H1 (cell line): ENCODE measurements around the gene TBC1D9. TPM values are rescaled to one million over a fixed set of nuclear protein-coding genes. Genes with fewer than 3 reads are reported as not detected.

Experiments used
- CTCF ChIA-PET: fragments of 300-600 bp; sonication (Branson Sonifier 250); formaldehyde crosslinking; loops from one replicate; lab custom pipeline; 2021; ENCODE audit not compliant: partially characterized antibody; lab: Charles Lee
- POLR2A ChIA-PET: fragments of 300-600 bp; sonication (Branson Sonifier 250); formaldehyde crosslinking; loops from one replicate; lab custom pipeline; 2021; ENCODE audit warnings: inconsistent platforms; ENCODE audit not compliant: partially characterized antibody; lab: Charles Lee
- DNase-seq, 2 experiments: peaks; one replicate each; pipeline versions ENCODE4 v3.0.0 to v3.0.0-alpha.2; 2010 to 2022; ENCODE audit warnings: low spot score in 2 of 2, low read depth in 1 of 2, mixed read lengths in 1 of 2
- FAIRE-seq: peaks from 2 replicates; lab custom pipeline; 2011; peaks lifted over from hg19 to GRCh38; lab: Jason Lieb, UNC
- H2AFZ ChIP-seq: 2 replicates; pipeline ENCODE4 v1.8.1; 2012; ENCODE audit warnings: low read length, inconsistent platforms
- H2AK5ac ChIP-seq: 2 replicates; pipeline ENCODE4 v1.6.1; 2013; ENCODE audit warnings: low read depth, low read length
- H2BK120ac ChIP-seq: replicated peaks from 2 replicates; pipeline ENCODE3; 2013; ENCODE audit warnings: low read depth, low read length, inconsistent platforms
- H2BK12ac ChIP-seq: 2 replicates; pipeline ENCODE4 v1.6.1; 2013; ENCODE audit warnings: low read depth, low read length
- H2BK15ac ChIP-seq: 2 replicates; pipeline ENCODE4 v1.6.1; 2013; ENCODE audit warnings: low read length
- H2BK20ac ChIP-seq: 2 replicates; pipeline ENCODE4 v1.6.1; 2013; ENCODE audit warnings: low read length
- H2BK5ac ChIP-seq: 2 replicates; pipeline ENCODE4 v1.6.1; 2013; ENCODE audit warnings: low read depth, low read length
- H3K14ac ChIP-seq: 2 replicates; pipeline ENCODE4 v1.6.1; 2013; ENCODE audit warnings: inconsistent platforms; ENCODE audit not compliant: insufficient read length
- H3K18ac ChIP-seq: 2 replicates; pipeline ENCODE4 v1.6.1; 2013; ENCODE audit warnings: low read length; ENCODE audit errors: extremely low read depth
- H3K23ac ChIP-seq: 2 replicates; pipeline ENCODE4 v1.6.1; 2013; ENCODE audit warnings: inconsistent platforms; ENCODE audit not compliant: insufficient read length
- H3K23me2 ChIP-seq: 2 replicates; pipeline ENCODE4 v1.6.1; 2013; ENCODE audit warnings: low read depth, low read length
- H3K27ac ChIP-seq: 2 replicates; pipeline ENCODE4 v1.6.1; 2011; ENCODE audit warnings: low read depth, low read length, inconsistent platforms
- H3K27me3 ChIP-seq, 4 experiments: replicated peaks in 1 of 4; 1 replicate in 1 of 4; 2 replicates in 3 of 4; pipeline versions ENCODE4 v1.6.1 to v1.8.1; 2011 to 2013; ENCODE audit warnings: low read length in 3 of 4, mild to moderate bottlenecking in 3 of 4, inconsistent platforms in 2 of 4, mixed read lengths in 2 of 4, moderate library complexity in 1 of 4; ENCODE audit not compliant: control insufficient read depth in 3 of 4, insufficient read depth in 3 of 4; ENCODE audit errors: extremely low read depth in 1 of 4
- H3K36me3 ChIP-seq, 4 experiments: 2 replicates each; pipeline versions ENCODE4 v1.6.1 to v1.8.1; 2011 to 2013; ENCODE audit warnings: mild to moderate bottlenecking in 4 of 4, low read length in 3 of 4, moderate library complexity in 2 of 4, control low read depth in 1 of 4, inconsistent platforms in 1 of 4; ENCODE audit not compliant: insufficient read depth in 4 of 4, control insufficient read depth in 2 of 4
- H3K4ac ChIP-seq: replicated peaks from 2 replicates; pipeline ENCODE3; 2013; ENCODE audit warnings: low read length, low read depth, mixed read lengths, inconsistent platforms; ENCODE audit not compliant: insufficient read length
- H3K4me1 ChIP-seq, 4 experiments: replicated peaks in 1 of 4; 1 replicate in 1 of 4; 2 replicates in 3 of 4; pipeline versions ENCODE4 v1.6.1 to v1.8.1; 2011 to 2013; ENCODE audit warnings: low read length in 3 of 4, inconsistent platforms in 2 of 4, mixed read lengths in 1 of 4; ENCODE audit not compliant: insufficient read depth in 4 of 4, control insufficient read depth in 3 of 4
- H3K4me2 ChIP-seq, 2 experiments: 2 replicates each; pipeline versions ENCODE4 v1.6.1 to v1.8.1; 2011 to 2013; ENCODE audit warnings: low read depth in 2 of 2, low read length in 2 of 2, control low read depth in 1 of 2, inconsistent platforms in 1 of 2, mild to moderate bottlenecking in 1 of 2; ENCODE audit not compliant: insufficient read depth in 1 of 2
- H3K4me3 ChIP-seq, 4 experiments: fragments of 200-600, 300-600 bp in 1 of 4; sonication (generic), shearing (Covaris generic), sonication (Bioruptor Twin) in 1 of 4; 2 replicates each; pipeline versions ENCODE4 v1.5.1 to v1.8.1; 2011 to 2016; ENCODE audit warnings: low read length in 4 of 4, low read depth in 3 of 4, control low read depth in 2 of 4, inconsistent platforms in 2 of 4, mild to moderate bottlenecking in 2 of 4, mixed read lengths in 1 of 4, moderate library complexity in 1 of 4; ENCODE audit not compliant: insufficient read depth in 2 of 4; ENCODE audit errors: extremely low read depth in 1 of 4
- H3K56ac ChIP-seq: replicated peaks from 2 replicates; pipeline ENCODE3; 2013; ENCODE audit warnings: low read depth, mild to moderate bottlenecking, mixed read lengths, low read length, inconsistent platforms; ENCODE audit not compliant: insufficient read length
- H3K79me1 ChIP-seq: 2 replicates; pipeline ENCODE4 v1.6.1; 2013; ENCODE audit warnings: low read depth, low read length, control low read depth
- H3K79me2 ChIP-seq, 2 experiments: 2 replicates each; pipeline versions ENCODE4 v1.6.1 to v1.8.1; 2012 to 2013; ENCODE audit warnings: low read length in 2 of 2, mild to moderate bottlenecking in 2 of 2, inconsistent platforms in 1 of 2; ENCODE audit not compliant: insufficient read depth in 2 of 2, control insufficient read depth in 1 of 2
- H3K9ac ChIP-seq, 4 experiments: replicated peaks in 1 of 4; 1 replicate in 1 of 4; 2 replicates in 3 of 4; pipeline versions ENCODE4 v1.6.1 to v1.8.1; 2011 to 2013; ENCODE audit warnings: low read depth in 3 of 4, low read length in 3 of 4, control low read depth in 2 of 4, mild to moderate bottlenecking in 2 of 4, moderate library complexity in 2 of 4, inconsistent platforms in 1 of 4; ENCODE audit errors: extremely low read depth in 1 of 4
- H3K9me3 ChIP-seq, 2 experiments: 2 replicates each; pipeline versions ENCODE4 v1.6.1 to v1.8.1; 2012 to 2013; ENCODE audit warnings: mild to moderate bottlenecking in 2 of 2, moderate library complexity in 2 of 2, control low read depth in 1 of 2, inconsistent platforms in 1 of 2, low read depth in 1 of 2, low read length in 1 of 2, mixed read lengths in 1 of 2; ENCODE audit not compliant: insufficient read depth in 2 of 2
- H4K20me1 ChIP-seq, 2 experiments: replicated peaks in 1 of 2; 2 replicates each; pipeline versions ENCODE3 to v1.8.1; 2011 to 2013; ENCODE audit warnings: inconsistent platforms in 2 of 2, low read length in 2 of 2, mild to moderate bottlenecking in 1 of 2; ENCODE audit not compliant: insufficient read depth in 2 of 2, control insufficient read depth in 1 of 2
- H4K5ac ChIP-seq: 2 replicates; pipeline ENCODE4 v1.6.1; 2013; ENCODE audit warnings: low read length, low read depth, mixed read lengths, inconsistent platforms; ENCODE audit not compliant: insufficient read length
- H4K8ac ChIP-seq: 2 replicates; pipeline ENCODE4 v1.8.0; 2013; ENCODE audit warnings: mild to moderate bottlenecking, moderate library complexity, low read length, inconsistent platforms; ENCODE audit not compliant: insufficient read depth; ENCODE audit errors: extremely low read depth
- H4K91ac ChIP-seq: replicated peaks from 2 replicates; pipeline ENCODE3; 2013; ENCODE audit warnings: low read length, mixed read lengths, inconsistent platforms; ENCODE audit not compliant: insufficient read length
- BRCA1 ChIP-seq: IDR thresholded peaks from 2 replicates; pipeline ENCODE4 v1.6.1; 2012; ENCODE audit warnings: low read depth, low read length, improper control_type of control experiment
- CTBP2 ChIP-seq: IDR thresholded peaks from 2 replicates; pipeline ENCODE4 v1.7.0; 2011; ENCODE audit warnings: borderline replicate concordance, mild to moderate bottlenecking, moderate library complexity, mixed read lengths, low read length; ENCODE audit not compliant: insufficient read depth, insufficient read length
- EGR1 ChIP-seq: IDR thresholded peaks from 2 replicates; pipeline ENCODE4 v1.6.1; 2011; ENCODE audit warnings: low read depth, low read length, borderline replicate concordance
- FOSL1 ChIP-seq: IDR thresholded peaks from 2 replicates; pipeline ENCODE4 v1.6.1; 2011; ENCODE audit warnings: mild to moderate bottlenecking, low read depth, low read length, moderate library complexity; ENCODE audit not compliant: insufficient read depth
- KDM1A ChIP-seq: fragments of 200-600, 300-600 bp; sonication (generic); IDR thresholded peaks from 2 replicates; pipeline ENCODE4 v1.7.1; 2016; ENCODE audit warnings: mild to moderate bottlenecking, low read length, borderline replicate concordance
- KDM4A ChIP-seq: IDR thresholded peaks from one replicate; pipeline ENCODE4 v1.7.1; 2012; ENCODE audit warnings: low read depth, mild to moderate bottlenecking, moderate library complexity, low read length, inconsistent platforms; ENCODE audit not compliant: severe bottlenecking
- NANOG ChIP-seq: IDR thresholded peaks from 2 replicates; pipeline ENCODE4 v1.6.1; 2011; ENCODE audit warnings: low read length, low read depth, mild to moderate bottlenecking, inconsistent platforms; ENCODE audit not compliant: insufficient read depth, poor library complexity, severe bottlenecking
- PHF8 ChIP-seq: fragments of 200-600 bp; sonication (generic); conservative IDR thresholded peaks from 2 replicates; pipeline ENCODE4 v1.7.1; 2012; ENCODE audit warnings: low read depth, mild to moderate bottlenecking, inconsistent platforms, low read length, moderate library complexity
- POLR2AphosphoS5 ChIP-seq: IDR thresholded peaks from 2 replicates; pipeline ENCODE4 v1.6.1; 2011; ENCODE audit warnings: low read depth, low read length
- RAD21 ChIP-seq, 2 experiments: IDR thresholded peaks in 1 of 2; conservative IDR thresholded peaks in 1 of 2; 2 replicates each; pipeline ENCODE4 v1.6.1; 2011; ENCODE audit warnings: low read depth in 2 of 2, low read length in 2 of 2, improper control_type of control experiment in 1 of 2, inconsistent platforms in 1 of 2, mild to moderate bottlenecking in 1 of 2, moderate library complexity in 1 of 2
- RBBP5 ChIP-seq: IDR thresholded peaks from 2 replicates; pipeline ENCODE4 v1.7.1; 2012; ENCODE audit warnings: low read depth, mild to moderate bottlenecking, inconsistent platforms, low read length, moderate library complexity, borderline replicate concordance
- SIX5 ChIP-seq: IDR thresholded peaks from 2 replicates; pipeline ENCODE4 v1.6.1; 2011; ENCODE audit warnings: mild to moderate bottlenecking, low read depth, low read length
- WGBS, 2 experiments: shearing (Covaris generic) in 1 of 2; methylation state at CpG; one replicate each; pipeline versions ENCODE4 v1.1.6 to v1.1.7; 2013 to 2015; ENCODE audit warnings: low lambda C conversion rate in 2 of 2, mixed read lengths in 2 of 2, inconsistent platforms in 1 of 2, low coverage in 1 of 2, missing lambda C conversion rate in 1 of 2; ENCODE audit not compliant: insufficient replicate concordance in 2 of 2, insufficient coverage in 1 of 2, insufficient read length in 1 of 2; ENCODE audit errors: extremely low coverage in 1 of 2, missing lambda C conversion rate in 1 of 2; 5-methylcytosine and 5-hydroxymethylcytosine counted together
- polyA plus RNA-seq, 7 experiments: library from polyadenylated mRNA; depleted of rRNA in 3 of 7; stranded (reverse) in 5 of 7; unstranded in 2 of 7; fragments of >200 nt in 5 of 7; fragments of 200-250 nt in 2 of 7; gene quantifications; 1 replicate in 5 of 7; 2 replicates in 1 of 7; 4 replicates in 1 of 7; pipeline versions ENCODE4 v1.2.1 to v1.2.3, GENCODE V29; 2011 to 2013; ENCODE audit warnings: missing spikeins in 2 of 7, mixed read lengths in 2 of 7
- total RNA-seq: library from RNA; stranded (reverse); fragmentation: NEBNext Ultra II Directional; extraction: Animal tissue kit (Norgen Biotek cat#: 25700); gene quantifications from 2 replicates; pipeline ENCODE4 v1.2.1, GENCODE V29; 2021
- TF ChIP-seq, protein P1 (sequence below): IDR thresholded peaks from 2 replicates; pipeline ENCODE4 v1.6.1; 2011; ENCODE audit warnings: low read length, improper control_type of control experiment

TBC1D9 gene
- total and polyA plus RNA-seq, 2 of the 8 experiments (the other 6 are each of a cell fraction or from before 2014, with no cell fraction given) = 0.94 to 1.0 TPM

DNA sequence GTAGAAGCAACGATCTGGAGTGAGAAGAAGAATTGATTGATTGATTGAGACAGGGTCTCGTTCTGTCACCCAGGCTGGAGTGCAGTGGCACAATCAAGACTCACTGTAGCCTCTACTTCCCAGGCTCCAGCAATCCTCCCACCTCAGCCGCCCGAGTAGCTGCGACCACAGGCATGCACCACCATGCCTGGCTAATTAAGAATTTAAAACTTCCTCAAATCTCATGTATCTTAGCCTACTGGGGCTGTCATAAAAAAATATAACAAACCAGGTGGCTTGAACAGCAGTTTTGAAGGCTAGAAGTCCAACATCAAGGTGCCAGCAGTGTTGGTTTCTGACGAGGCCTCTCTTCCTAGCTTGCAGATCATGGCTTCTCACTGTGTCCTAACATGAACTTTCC, 18.3 kb upstream of the TBC1D9 start:
- H4K8ac ChIP-seq = no peak overlapping the region
- H3K4me1 ChIP-seq = no peaks in the 10 kb centered on the region
- no peaks in the 10 kb centered on the region for H3K9me3 ChIP-seq
- H3K14ac ChIP-seq = no peak overlapping the region
- H3K79me1 ChIP-seq = no peaks in the 10 kb centered on the region
- H3K4ac ChIP-seq = no peak overlapping the region
- no peak overlapping the region for H3K4me3 ChIP-seq
- H2AFZ ChIP-seq = no peak overlapping the region
- FAIRE-seq = no peak
- no peak overlapping the region for H4K5ac ChIP-seq
- no peaks in the 10 kb centered on the region for H3K23me2 ChIP-seq
- H3K36me3 ChIP-seq = no peaks in the 10 kb centered on the region
- no peaks in the 10 kb centered on the region for H3K79me2 ChIP-seq
- no peak for DNase-seq
- no peak overlapping the region for H3K23ac ChIP-seq
- no peak overlapping the region for H2BK20ac ChIP-seq
- 92% methylated on average over 6 of the region's 6 CpGs; no CpG with 5 or more reads in 1 of the 2 experiments for WGBS, 2 experiments
- no peak overlapping the region for H3K27ac ChIP-seq
- H4K20me1 ChIP-seq = no peaks in the 10 kb centered on the region
- no peak overlapping the region for H2BK15ac ChIP-seq
- POLR2A ChIA-PET = no interaction called here
- no peak overlapping the region for H3K56ac ChIP-seq
- H3K18ac ChIP-seq = no peak overlapping the region
- H4K91ac ChIP-seq = no peak overlapping the region
- CTCF ChIA-PET = interaction anchor here (1.0 kb wide), 1 partner anchor 139 kb away, joined by 3 read pairs; no protein-coding TSS in a partner anchor
- no peak overlapping the region for H2BK5ac ChIP-seq
- H2BK120ac ChIP-seq = no peak overlapping the region
- H3K9ac ChIP-seq = no peak overlapping the region
- no peak overlapping the region for H3K4me2 ChIP-seq
- H2AK5ac ChIP-seq = no peak overlapping the region
- H2BK12ac ChIP-seq = no peak overlapping the region
- no peaks in the 10 kb centered on the region for H3K27me3 ChIP-seq
- TF ChIP-seq SIX5 = no peak
- TF ChIP-seq PHF8 = no peak
- no peak for TF ChIP-seq KDM4A
- no peak for TF ChIP-seq EGR1
- no peak for TF ChIP-seq RBBP5
- no peak for TF ChIP-seq FOSL1
- TF ChIP-seq RAD21 (IDR thresholded peaks at IDR 0.05 in 1 of 2, conservative IDR thresholded peaks at IDR 0.05 in 1 of 2; ENCODE audit: low read depth in 2 of 2, low read length in 2 of 2) = no peak
- no peak for TF ChIP-seq POLR2AphosphoS5
- TF ChIP-seq NANOG = no peak
- TF ChIP-seq KDM1A = no peak
- TF ChIP-seq, protein P1, sequence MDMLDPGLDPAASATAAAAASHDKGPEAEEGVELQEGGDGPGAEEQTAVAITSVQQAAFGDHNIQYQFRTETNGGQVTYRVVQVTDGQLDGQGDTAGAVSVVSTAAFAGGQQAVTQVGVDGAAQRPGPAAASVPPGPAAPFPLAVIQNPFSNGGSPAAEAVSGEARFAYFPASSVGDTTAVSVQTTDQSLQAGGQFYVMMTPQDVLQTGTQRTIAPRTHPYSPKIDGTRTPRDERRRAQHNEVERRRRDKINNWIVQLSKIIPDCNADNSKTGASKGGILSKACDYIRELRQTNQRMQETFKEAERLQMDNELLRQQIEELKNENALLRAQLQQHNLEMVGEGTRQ = no peak
- TF ChIP-seq BRCA1 = no peak
- TF ChIP-seq CTBP2 = no peak
